Limb (tissue), 2 donors: Measurements from ENCODE around the gene ETNK2.
"Not testable (repeated sequence)": the region's sequence is repeated elsewhere in the genome, so short reads cannot be mapped to it uniquely, and the experiment has no call there.

Source experiments
- DNase-seq, 2 donors: peaks; one replicate each; pipeline ENCODE4 v3.0.0-alpha.2; 2016; ENCODE audit errors: extremely low spot score in 2 of 2

Gene ETNK2

DNA sequence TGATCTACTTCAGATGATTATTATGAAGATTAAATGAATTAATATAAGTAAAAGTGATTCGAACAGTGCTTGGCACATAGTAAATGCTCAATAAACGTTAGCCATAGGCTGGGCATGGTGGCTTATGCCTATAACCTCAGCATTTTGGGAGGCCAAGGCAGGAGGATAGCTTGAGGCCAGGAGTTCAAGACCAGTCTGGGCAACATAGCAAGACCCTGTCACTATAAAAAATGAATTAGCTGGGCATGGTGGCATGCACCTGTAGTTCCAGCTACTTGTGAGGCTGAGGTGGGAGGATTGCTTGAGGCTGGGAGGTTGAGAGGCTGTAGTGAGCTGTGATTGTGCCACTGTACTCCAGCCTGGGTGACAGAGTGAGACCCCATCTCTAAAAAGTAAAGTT, 52.1 kb downstream of the ETNK2 start:
- not testable (repeated sequence) for DNase-seq

DNA sequence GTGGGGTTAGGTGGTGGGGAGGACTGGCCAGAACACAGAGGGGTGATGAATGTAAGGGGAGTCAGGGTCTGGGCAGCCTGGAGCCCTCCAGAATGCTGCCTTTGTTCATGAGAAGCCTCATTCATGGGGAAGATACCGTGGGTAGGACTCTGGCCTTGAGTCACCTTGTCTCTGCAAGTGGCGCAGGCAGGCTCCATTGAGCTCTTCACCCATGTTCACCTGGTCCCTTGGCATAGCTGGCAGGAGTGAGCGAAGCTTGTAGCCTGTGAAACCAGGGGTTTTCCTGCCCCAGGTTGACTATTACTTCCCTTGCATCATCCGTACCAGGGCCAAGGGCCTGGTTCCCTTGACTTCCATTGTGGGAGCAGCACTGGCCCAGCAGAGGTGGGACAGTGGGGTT, 53.2 kb downstream of the ETNK2 start:
- no peak for DNase-seq

DNA sequence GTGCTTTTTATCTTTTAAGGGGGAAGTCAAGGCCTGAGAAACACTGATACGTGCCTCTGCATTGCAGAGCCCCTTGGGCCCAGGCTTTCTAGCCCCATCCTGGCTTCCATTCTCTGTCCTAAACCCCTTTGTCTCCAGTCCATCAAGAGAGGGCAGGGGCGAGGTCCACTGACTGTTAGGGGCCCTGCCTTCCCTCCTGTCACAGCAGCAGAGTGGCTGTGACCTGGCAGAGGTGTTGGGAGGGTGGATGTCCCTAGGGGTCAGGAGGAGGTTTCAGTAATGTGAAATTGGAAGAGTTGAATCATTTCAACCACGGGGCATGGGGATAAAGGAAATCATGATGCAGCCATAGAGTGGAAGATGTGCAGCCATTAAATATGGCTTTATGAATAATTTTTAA, 54.9 kb downstream of the ETNK2 start:
- no peak for DNase-seq

DNA sequence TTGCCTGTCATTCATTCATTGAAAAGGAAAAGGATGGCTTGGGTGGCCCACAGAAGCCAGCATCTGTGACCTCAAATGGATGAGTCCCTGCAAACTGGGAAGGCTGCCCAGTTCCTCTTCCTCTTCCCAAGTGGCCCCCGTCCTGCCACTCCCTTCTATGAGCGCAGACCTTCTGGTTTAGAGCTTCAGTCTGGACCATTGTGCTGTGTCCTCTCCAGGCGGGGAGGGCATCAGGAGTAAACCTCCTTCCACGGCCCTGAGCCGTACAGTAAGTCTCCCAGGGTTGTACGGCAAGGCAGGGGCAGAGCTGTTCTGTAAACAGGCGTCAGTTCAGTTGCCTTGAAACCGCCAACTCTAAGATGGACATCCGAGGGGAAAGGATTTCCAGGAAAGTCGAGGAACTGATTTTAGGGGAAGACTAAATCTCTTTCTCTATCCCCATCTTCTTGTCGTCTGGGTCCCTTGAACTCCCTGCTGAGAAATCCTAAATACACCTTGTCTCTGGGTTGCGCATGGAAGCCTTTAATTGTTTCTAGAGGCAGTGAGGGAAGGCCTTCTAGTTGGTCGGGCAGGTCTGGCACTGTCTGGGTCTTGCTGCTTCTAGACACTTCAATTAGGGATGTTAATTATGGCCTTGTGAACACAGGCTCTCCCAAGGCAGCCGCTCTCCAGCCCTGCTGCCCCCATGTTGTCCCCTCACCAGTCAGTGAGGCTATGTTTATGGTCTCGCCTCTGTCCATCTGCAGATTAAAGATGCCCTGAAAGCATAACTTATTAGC, 56.8 kb downstream of the ETNK2 start:
- no peak for DNase-seq

DNA sequence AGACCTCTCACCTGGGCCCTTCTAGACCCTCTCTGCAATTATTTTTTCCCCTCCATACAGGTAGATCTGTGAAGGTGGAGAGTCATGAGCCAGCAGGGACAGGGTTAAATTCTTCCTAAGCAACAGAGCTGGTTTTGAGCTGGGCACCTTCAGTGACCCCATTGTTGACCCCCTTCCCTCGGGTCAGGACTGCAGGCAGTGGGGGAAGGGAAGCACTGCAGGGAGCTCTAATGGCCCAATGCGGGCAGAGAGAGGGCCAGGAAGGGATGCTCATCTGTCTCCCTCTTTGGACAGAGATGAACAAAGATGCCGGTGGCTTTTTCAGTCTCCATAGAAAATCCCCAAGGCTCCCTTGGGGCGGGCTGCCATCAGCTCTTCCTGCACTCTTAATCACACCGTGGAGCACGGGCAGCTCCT, 57.5 kb downstream of the ETNK2 start:
- DNase-seq, result no peak

DNA sequence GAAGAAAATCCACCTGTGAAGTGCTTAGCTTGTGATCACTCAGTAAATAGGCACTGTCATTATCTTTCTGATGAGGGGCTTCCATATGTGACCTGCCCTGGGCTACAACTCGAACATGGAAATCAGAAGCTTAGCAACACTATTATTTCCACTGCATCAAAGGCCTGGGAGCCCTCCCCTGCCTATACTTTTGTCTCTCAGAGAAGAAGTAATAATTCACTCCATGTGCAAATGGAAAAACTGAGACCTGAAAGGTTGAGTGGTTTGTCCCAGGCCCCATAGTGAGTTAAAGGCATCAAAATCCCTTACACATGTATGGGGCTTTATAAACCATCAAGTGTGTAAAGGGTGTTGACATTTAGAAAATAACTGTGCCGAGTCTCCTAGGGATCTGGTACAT, 58.1 kb downstream of the ETNK2 start:
- no peak for DNase-seq

DNA sequence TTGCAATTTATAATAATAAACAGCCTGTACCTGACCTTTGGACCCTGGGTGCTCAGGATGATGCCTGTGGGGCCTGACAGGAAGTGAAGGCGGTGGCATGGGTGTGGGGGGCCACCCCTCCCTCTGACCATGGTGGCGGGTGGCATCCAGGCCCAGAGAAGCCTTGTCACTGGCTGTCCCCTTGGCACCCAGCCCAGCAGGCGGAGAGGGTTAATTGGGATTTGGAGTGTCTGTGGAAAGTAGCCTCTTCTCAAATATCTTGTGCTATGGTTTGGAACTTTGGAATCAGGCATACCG, 58.5 kb downstream of the ETNK2 start:
- DNase-seq, result no peak

DNA sequence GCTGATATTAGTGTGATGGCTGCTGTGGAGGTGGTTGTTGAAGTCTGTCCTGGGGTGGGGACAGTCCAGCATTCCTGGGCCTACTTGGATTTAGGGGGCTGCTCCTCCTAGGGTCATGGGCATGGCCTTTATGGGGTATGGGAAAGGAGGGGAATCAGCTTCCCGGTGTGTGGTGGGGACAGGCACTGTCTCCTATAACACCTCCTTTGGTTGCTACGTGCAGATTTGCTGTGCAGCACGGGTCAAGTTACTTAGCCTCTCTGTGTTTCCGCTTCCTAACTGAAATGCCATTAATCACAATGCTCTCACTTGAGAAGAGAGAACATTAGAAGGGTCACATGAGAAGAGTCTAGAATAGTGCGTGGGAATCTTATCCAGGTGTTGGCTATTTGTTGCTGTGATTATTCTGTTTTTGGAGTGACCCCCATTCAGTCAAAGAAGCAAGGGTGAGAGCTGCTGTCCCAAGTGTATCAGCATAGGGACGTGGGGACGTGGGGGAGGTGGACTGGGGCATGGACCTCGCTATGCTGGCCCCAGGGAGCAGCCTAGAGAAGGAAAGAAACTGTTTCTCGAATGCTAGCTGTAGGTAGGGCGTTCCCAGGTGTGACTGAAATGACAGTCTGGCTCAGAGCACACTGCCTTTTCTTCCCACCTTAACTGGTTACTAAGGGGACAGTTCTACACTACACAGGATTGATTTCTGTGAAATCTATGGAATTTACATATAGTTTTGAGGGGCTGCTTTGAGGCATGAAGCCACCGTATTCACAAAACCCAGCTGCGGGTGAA, 59.0 kb downstream of the ETNK2 start:
- DNase-seq, result no peak

DNA sequence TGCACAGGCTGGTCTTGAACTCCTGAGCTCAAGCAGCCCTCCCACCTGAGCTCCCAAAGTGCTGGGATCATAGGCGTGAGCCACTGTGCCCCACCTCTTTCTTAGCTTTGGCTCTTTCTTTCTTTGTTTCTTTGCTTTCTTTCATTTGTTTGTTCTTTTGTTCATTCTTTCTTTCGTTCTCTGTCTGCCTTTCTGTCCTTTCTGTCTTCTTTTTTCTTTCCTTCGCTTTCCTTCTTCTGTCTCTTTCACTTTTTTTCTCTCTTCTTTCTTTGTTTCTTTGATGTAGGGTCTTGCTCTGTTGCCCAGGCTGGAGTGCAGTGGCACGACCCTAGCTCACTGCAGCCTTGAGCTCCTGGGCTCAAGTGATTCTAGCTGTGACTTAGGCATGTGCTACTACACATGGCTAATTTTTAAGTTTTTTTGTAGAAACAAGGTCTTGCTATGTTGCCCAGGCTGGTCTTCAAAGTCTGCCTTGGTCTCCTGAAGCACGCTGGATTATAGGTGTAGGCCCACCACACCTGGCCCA, 60.0 kb downstream of the ETNK2 start:
- no peak for DNase-seq

DNA sequence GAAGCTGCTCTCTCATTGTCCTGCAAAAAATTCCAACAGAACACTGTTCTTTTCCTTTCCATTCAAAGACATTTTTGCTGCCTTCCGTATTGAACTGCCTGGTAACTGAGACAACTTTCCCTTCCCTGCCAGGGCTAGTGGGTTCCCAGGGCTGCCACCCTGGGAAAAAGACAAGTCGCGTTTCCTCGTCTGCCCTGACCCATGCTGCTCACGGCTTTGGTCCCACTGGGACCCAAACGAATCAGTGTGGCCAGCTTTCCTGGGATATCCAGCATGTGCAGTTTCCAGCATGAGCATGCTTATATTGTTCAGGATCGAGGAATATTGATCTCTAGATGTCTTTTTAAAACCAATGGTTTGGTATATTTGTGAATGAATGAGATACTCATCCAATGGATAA, 60.8 kb downstream of the ETNK2 start:
- DNase-seq, result no peak

DNA sequence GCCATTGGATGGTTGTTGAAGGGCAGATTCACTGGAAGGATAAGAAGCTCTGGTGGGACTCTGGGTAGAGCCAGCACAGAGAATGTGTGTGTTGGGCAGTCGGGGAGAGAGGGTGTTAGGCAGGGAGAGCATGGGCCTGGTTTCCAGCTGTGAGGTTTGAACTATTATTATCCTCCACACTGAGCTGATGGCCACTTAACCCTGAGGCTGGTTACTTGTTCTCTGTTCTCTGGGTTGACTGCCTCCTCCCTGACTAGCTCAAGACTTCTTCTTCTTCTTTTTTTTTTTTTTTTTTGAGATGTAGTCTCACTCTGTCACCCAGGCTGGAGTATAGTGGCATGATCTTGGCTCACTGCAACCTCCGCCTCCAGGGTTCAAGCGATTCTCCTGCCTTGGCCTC, 61.7 kb downstream of the ETNK2 start:
- DNase-seq, result not testable (repeated sequence)

DNA sequence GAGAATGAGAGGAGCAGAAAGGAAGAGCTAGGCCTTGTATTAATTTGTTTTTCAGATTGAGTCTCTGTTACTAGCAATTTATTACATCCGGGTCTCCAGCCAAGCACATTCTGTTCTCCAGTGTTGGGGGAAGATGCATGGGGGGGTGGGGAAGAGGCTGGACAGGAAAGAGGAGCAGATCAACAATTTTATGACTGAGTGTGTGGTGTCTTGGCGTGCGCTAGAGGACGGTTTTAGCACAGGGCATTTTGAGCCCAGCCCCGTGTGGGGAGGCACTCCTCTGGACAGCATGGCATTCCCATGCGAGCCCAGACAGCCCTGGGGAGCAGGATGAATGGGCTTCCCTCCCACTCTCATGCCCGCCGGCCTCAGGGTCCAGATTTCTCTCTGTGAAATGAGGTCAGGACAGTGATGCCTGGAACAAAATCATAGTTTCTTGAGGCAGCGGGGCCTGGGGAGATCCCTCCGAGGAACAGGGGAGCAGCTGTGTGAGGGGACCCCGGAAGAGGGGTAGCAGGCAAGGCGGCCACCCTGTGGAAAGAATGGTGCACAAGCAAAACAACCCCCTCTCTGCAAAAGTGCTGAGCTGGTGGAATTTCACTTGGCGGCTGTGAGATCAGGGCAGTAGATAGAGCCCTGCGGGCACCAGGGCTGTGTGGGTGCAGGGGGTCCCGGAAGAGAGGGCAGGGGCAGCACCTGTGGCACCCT, 62.6 kb downstream of the ETNK2 start:
- DNase-seq, result no peak

DNA sequence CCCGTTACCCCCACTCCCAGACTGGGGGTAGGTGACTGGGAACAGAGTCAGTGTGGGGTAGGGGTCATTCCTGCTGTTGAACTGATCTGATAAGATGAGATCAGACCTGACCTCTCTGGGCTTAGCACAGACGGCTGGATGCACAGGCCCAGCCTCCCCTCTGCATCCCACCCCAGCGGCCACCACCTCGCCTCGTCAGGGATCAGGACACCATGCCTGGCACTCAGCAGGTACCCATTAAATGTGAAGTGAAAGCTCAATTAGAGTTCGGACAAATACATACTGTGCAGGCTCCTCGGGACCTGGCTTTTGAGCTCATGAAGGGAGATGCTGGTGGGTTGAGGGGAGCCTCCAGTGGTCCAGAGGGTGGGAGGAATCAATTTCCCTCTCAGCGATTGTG, 63.2 kb downstream of the ETNK2 start:
- DNase-seq, result no peak

DNA sequence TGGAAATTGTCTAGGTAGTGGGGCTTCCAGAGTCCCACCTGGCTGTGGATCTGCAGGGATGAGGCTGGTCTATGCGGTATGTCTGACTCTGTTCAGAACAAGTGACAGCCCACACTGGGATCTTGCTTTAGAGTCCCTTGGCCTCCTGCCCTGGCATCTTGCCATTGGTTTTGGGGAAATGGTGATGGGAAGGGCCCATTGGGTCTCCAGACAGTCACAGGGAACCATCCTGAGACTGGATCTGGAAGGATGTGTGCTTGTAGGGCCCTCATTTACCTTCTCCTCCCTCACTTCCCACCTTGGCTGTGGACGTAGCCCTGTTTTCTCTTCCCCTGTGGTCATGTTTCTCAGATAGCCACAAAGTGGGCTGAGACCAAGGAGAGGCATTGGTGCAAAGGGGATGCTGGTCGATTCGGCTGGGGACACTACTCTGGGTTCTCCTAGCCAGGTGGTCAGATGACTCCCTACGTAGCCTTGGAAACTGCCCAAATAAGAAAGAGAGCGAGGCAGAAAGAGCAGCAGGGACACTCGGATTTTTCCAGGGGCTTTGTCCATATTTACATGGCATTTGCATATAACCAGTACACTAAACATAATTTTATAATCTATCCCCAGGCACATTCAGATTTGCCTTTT, 63.8 kb downstream of the ETNK2 start:
- DNase-seq, result no peak

DNA sequence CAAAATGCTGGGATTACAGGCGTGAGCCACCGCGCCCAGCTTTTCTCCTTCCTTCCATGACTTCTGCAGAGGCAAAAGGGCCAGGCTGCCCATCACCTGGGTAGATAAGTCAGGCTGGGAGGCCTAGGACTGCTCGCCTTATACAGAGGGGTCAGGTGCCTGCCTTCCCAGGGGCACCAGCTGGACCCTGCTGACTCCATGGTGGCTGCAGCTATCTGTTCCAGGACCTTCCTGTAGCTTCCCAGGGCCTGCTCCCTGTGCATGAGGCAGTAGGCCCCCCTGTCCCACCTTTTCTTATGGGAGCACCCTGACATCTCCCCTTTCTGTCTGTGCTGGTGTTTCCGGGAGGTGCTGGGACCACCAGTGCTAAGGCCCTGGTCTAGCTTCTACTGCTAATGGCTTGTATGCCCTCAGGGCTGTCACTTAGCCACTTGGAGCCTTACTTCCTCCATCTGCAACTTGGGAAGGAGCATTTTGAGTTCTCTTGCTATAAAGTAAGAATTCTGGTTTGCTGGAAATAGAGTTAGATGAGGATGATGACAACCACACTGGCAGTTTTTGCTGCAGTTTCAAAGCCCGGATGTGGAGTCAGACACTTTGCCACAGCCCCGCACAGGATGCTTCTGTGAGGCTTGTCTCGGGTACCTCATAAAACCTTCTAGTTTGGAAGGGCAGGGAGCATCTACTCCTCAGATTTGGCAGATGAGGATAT, 64.5 kb downstream of the ETNK2 start:
- DNase-seq, result no peak

DNA sequence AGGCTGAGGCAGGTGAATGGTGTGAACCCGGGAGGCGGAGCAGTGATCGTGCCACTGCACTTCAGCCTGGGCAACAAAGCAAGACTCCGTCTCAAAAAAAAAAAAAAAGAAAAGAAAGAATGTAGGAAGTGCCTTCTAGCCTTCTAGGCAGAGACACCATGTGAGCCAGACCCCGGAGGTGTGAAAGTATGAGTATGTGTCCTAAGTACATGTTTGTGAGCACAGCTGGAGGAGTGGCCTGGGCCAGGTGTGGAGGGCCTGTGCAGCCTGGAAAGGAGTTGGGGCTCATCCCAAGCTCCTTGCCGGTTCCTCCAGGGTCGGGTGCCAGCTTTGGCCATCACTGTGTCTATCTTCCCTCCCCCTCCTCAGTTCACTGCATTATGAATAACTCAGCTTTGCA, 66.0 kb downstream of the ETNK2 start:
- no peak for DNase-seq

DNA sequence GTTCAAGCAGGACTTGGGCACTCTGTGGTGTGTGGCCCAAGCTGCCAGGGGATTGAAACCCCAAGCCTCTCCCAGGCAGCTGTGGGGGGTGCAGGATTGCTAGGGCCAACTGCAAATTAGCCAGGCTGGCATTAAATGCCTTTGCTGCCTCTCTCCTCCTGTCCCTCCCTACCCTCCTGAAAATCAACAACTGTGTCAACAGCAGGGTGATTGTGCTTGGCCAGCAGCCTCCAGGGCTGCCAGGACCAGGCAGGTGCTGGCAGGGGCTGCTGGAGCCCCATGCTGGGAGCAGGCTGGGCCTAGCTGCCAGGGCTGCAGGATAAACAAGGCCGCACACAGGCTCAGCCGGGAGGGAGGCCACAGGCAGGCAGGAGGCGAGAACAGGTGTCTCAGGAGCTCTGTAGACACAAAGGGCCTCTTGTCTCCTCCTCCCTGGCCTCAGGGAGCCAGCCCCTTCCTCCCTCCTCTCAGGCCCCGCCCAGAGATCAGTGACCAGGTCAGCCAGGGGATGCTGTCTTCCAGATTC, 67.5 kb downstream of the ETNK2 start:
- DNase-seq, result peak in 1 of 2 donors; percentile 70

DNA sequence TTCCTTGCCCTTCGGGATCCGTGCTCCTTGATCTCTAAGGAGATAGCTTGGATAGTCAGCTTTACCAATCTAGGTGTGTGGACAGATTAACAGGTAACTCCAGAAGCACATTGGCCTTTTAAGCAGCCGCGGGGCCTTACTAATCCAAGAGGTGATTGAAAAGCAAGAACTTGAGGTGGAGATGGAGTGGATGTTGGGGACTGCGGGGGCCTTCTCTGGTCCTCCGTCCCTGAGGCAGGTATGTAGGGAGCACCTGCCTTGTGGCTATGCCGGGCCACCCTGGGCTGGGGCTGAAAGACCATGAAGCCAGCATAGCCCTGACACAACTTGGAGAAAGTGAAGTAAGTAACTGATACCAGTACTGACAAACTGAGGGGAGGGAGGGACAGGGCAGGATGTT, 68.4 kb downstream of the ETNK2 start:
- no peak for DNase-seq

DNA sequence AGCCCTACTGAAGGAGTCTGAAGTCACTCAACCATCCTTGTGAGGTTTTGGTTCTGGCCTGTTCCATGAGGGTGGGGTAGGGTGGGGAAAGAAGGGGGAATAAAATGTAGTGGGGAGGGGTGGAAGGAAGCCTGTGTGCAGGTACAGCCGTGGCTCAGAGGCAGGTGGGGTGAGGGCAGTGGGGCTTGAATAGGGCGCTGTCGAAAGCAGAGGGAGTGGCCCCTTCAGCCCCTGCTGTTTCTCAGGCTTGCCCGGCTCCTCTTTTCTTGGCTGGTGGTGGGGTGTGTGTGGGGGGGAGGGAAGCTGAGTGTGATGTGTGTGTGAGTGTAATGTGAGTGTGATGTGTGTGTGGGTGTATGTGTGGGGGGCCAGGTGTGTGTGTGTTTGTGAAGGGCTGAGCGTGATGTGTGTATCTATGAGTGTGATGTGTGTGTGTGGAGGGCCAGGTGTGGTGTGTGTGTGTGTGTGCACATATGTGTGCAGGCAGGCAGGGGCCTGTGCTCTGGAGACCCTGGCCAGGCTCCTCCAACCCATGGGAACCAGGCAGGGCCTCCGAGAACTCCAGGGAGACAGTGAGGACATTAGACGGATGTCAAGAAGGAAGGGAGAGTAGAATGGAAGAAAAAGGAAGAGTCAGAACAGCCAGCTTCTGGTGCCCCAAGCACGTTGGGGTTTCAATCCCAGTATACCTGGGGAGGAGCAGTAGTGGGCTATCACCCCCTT, 69.9 kb downstream of the ETNK2 start:
- no peak for DNase-seq

DNA sequence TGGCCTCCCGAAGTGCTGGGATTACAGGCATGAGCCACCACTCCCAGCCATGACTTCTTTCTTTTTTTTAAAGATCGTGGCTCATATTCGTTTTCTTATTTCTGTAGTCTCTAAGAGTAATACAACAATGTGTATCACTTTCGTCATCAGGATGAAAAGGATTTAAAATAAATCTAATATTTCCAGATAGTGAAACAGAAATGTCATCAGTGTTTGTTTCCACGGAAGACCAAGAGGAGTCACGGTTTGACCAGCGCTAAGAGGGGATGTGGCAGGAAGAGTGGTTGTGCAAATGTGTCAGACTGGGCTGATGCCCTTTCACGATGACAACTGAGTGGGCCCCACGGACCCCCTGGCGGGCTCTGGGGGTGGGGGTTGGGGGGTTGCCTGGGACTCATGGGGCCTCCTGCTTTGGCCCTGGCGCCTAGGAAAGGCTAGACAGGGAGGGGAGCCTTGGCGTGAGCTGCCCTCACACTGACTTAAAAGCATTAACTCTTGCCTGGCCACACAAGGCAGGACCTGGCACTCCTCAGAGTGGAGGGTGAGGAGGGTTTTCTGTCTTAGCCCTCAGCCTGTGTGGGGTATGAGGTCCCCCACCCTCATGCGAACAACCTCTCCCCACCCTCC, 70.6 kb downstream of the ETNK2 start:
- no peak for DNase-seq
